K562 (cell line): Measurements from ENCODE around the gene THRSP.

ENCODE experiments used
- BRCA1 ChIP-seq, 2 experiments: fragments of 450-650 bp in 1 of 2; sonication (generic) in 1 of 2; formaldehyde crosslinking in 1 of 2; IDR thresholded peaks; 2 replicates each; pipeline versions ENCODE4 v1.5.0 to v1.6.1; 2017 to 2020; ENCODE audit warnings: mild to moderate bottlenecking in 1 of 2, missing genetic modification reagents in 1 of 2
- NFYB ChIP-seq: IDR thresholded peaks from 2 replicates; pipeline ENCODE4 v1.6.1; 2011; ENCODE audit warnings: mild to moderate bottlenecking, moderate library complexity; ENCODE audit not compliant: insufficient read length; ENCODE audit errors: extremely low read depth
- POLR2A ChIP-seq: fragments of 450-650 bp; conservative IDR thresholded peaks from 2 replicates; pipeline ENCODE4 v1.6.1; 2016
- ZNF140 ChIP-seq: fragments of 250-450 bp; sonication (Bioruptor Pico); IDR thresholded peaks from 2 replicates; pipeline ENCODE4 v1.8.0; 2021; ENCODE audit warnings: moderate library complexity, mild to moderate bottlenecking, inconsistent platforms
- ZNF347 ChIP-seq: fragments of 450-650 bp; formaldehyde crosslinking; IDR thresholded peaks from 2 replicates; pipeline ENCODE4 v1.4.0; 2020; ENCODE audit warnings: low read depth, mild to moderate bottlenecking, moderate library complexity
- TF ChIP-seq, protein P1 (sequence below): sonication (generic); formaldehyde crosslinking; IDR thresholded peaks from 2 replicates; pipeline ENCODE4 v1.8.1; 2023; ENCODE audit warnings: mild to moderate bottlenecking, missing genetic modification reagents
- TF ChIP-seq, protein P2 (sequence below), 2 experiments: fragments of 450-650 bp in 1 of 2; sonication (generic) in 1 of 2; formaldehyde crosslinking in 1 of 2; IDR thresholded peaks in 1 of 2; conservative IDR thresholded peaks in 1 of 2; 2 replicates each; pipeline versions ENCODE4 v1.6.1 to v1.8.1; 2016 to 2023; ENCODE audit warnings: mild to moderate bottlenecking in 2 of 2, moderate library complexity in 2 of 2, inconsistent platforms in 1 of 2, missing genetic modification reagents in 1 of 2
- TF ChIP-seq, protein P3 (sequence below): sonication (generic); formaldehyde crosslinking; IDR thresholded peaks from 2 replicates; pipeline ENCODE4 v1.8.0; 2023; ENCODE audit warnings: mild to moderate bottlenecking, missing genetic modification reagents

DNA sequence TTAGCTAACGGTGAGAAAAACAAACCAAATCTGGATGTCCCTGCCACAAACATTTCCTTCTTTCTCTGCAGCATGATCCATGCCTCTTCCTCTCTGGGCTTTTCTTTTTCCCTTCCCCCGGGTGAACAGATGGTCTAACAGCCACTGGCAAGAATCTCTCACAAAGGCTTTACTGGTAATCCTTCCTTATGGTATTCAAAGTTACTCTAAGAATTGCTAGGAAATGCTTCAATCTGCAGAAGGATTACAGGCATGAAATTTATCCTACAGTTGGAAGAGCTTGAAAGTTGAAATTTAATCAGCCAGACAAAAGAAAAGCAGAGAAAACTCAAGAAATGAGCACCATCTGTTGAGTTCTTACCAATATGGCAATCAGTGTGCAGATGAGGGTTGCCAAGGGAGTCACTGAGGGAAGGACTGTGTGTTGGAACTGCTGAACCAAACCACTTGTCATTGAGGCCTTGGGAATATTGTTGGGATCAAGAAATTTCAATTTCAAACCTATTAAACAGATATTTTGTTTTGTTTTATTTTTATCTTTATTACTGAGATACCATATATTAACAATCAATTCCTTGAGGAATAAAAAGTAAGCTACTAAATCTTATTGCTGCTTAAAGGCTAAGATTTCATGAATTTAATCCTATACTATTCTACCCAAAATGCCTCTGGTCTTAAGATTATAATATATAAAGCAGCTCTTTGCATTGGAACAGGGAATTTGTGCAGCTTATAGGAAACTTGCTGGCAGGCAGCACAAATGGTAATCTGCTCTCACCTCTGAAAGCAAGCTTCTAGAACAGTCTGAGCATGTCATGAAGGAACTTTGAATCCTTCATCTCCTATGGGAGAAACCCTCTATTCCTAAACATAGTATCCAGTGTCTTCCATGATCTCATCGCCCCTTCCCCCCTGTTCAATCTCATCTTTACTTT lies 45.7 kb downstream of the THRSP start:
- TF ChIP-seq, protein P1, sequence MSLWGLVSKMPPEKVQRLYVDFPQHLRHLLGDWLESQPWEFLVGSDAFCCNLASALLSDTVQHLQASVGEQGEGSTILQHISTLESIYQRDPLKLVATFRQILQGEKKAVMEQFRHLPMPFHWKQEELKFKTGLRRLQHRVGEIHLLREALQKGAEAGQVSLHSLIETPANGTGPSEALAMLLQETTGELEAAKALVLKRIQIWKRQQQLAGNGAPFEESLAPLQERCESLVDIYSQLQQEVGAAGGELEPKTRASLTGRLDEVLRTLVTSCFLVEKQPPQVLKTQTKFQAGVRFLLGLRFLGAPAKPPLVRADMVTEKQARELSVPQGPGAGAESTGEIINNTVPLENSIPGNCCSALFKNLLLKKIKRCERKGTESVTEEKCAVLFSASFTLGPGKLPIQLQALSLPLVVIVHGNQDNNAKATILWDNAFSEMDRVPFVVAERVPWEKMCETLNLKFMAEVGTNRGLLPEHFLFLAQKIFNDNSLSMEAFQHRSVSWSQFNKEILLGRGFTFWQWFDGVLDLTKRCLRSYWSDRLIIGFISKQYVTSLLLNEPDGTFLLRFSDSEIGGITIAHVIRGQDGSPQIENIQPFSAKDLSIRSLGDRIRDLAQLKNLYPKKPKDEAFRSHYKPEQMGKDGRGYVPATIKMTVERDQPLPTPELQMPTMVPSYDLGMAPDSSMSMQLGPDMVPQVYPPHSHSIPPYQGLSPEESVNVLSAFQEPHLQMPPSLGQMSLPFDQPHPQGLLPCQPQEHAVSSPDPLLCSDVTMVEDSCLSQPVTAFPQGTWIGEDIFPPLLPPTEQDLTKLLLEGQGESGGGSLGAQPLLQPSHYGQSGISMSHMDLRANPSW: no peak
- no peak for TF ChIP-seq POLR2A
- TF ChIP-seq BRCA1 (IDR thresholded peaks at IDR 0.05): no peak
- TF ChIP-seq BRCA1 (CRISPR knock-in tag; IDR thresholded peaks at IDR 0.05): no peak
- TF ChIP-seq NFYB: no peak
- TF ChIP-seq ZNF347 (CRISPR knock-in tag): no peak
- TF ChIP-seq, protein P2, sequence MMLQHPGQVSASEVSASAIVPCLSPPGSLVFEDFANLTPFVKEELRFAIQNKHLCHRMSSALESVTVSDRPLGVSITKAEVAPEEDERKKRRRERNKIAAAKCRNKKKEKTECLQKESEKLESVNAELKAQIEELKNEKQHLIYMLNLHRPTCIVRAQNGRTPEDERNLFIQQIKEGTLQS (IDR thresholded peaks at IDR 0.05): no peak
- TF ChIP-seq, protein P2 (CRISPR knock-in tag; conservative IDR thresholded peaks at IDR 0.05): no peak
- TF ChIP-seq, protein P3, sequence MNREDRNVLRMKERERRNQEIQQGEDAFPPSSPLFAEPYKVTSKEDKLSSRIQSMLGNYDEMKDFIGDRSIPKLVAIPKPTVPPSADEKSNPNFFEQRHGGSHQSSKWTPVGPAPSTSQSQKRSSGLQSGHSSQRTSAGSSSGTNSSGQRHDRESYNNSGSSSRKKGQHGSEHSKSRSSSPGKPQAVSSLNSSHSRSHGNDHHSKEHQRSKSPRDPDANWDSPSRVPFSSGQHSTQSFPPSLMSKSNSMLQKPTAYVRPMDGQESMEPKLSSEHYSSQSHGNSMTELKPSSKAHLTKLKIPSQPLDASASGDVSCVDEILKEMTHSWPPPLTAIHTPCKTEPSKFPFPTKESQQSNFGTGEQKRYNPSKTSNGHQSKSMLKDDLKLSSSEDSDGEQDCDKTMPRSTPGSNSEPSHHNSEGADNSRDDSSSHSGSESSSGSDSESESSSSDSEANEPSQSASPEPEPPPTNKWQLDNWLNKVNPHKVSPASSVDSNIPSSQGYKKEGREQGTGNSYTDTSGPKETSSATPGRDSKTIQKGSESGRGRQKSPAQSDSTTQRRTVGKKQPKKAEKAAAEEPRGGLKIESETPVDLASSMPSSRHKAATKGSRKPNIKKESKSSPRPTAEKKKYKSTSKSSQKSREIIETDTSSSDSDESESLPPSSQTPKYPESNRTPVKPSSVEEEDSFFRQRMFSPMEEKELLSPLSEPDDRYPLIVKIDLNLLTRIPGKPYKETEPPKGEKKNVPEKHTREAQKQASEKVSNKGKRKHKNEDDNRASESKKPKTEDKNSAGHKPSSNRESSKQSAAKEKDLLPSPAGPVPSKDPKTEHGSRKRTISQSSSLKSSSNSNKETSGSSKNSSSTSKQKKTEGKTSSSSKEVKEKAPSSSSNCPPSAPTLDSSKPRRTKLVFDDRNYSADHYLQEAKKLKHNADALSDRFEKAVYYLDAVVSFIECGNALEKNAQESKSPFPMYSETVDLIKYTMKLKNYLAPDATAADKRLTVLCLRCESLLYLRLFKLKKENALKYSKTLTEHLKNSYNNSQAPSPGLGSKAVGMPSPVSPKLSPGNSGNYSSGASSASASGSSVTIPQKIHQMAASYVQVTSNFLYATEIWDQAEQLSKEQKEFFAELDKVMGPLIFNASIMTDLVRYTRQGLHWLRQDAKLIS (CRISPR knock-in tag): no peak
- TF ChIP-seq ZNF140 (CRISPR knock-in tag): no peak
